ENCODE data around the gene ATP2B2. TPM values are rescaled to one million over a fixed set of nuclear protein-coding genes. Genes with fewer than 3 reads are reported as not detected.

The ATP2B2 gene
- polyA plus RNA-seq, 3 donors = not detected

DNA sequence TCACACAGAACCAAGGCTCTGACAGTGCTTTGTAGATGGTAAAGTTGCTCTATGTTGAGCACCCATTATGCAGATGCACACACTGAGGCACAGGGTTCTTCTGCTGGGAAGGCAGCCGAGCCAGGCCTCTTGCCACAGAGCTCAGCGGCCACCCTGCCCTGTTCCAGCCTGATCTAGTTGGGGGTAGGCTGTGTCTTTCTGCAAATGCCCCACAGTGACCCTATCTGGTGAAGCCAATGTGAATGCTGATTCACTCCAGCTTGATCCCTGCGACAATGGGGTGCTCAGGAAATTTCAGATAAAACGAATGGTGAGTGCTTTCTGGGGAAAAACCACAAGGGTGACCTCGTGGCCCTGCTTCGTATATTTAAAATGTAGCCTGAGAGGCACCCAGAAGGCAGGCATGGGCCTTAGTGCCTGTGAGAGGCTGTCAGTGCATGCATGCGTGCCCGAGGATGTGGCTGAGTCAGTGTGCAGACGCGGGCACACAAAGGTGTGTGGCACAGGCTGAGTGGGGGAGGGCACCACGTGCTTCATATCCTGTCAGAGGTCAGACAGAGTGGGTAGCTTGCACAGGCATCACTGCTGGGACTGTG, 85.7 kb downstream of the ATP2B2 start:
- no peak overlapping the region for H3K27ac Mint-ChIP-seq
- Histone ChIP-seq H2AFZ (ENCODE audit: insufficient read depth, low read depth, low read length, poor library complexity, severe bottlenecking) (no peak overlapping the region), H3K4me1 (ENCODE audit: control insufficient read depth in 1 of 2, insufficient read depth in 2 of 2, low read length in 2 of 2) (no peaks in the 10 kb centered on the region), H3K27me3 (ENCODE audit: control insufficient read depth in 2 of 2, insufficient read depth in 2 of 2, low read length in 2 of 2) (no peaks in the 10 kb centered on the region), H4K20me1 (ENCODE audit: insufficient read depth, low read length) (no peaks in the 10 kb centered on the region), H3K9me3 (replicated peaks in 1 of 2; ENCODE audit: control insufficient read depth in 1 of 2, insufficient read depth in 1 of 2, low read length in 2 of 2) (no peaks in the 10 kb centered on the region), H3K4me3 (replicated peaks in 1 of 3; ENCODE audit: low read depth in 2 of 3, low read length in 3 of 3) (no peak overlapping the region), H3K4me2 (replicated peaks; ENCODE audit: extremely low read depth, low read length, poor library complexity, severe bottlenecking) (no peak overlapping the region), H3K36me3 (replicated peaks in 1 of 2; ENCODE audit: control insufficient read depth in 1 of 2, insufficient read depth in 2 of 2, low read length in 2 of 2) (no peaks in the 10 kb centered on the region), H3K27ac (ENCODE audit: low read depth in 1 of 2, low read length in 2 of 2) (no peak overlapping the region), H3K79me2 (ENCODE audit: insufficient read depth, low read length) (no peaks in the 10 kb centered on the region), H3K9ac (ENCODE audit: insufficient read depth, low read length, poor library complexity, severe bottlenecking) (no peak overlapping the region)
- TF ChIP-seq, protein P1, sequence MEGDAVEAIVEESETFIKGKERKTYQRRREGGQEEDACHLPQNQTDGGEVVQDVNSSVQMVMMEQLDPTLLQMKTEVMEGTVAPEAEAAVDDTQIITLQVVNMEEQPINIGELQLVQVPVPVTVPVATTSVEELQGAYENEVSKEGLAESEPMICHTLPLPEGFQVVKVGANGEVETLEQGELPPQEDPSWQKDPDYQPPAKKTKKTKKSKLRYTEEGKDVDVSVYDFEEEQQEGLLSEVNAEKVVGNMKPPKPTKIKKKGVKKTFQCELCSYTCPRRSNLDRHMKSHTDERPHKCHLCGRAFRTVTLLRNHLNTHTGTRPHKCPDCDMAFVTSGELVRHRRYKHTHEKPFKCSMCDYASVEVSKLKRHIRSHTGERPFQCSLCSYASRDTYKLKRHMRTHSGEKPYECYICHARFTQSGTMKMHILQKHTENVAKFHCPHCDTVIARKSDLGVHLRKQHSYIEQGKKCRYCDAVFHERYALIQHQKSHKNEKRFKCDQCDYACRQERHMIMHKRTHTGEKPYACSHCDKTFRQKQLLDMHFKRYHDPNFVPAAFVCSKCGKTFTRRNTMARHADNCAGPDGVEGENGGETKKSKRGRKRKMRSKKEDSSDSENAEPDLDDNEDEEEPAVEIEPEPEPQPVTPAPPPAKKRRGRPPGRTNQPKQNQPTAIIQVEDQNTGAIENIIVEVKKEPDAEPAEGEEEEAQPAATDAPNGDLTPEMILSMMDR (IDR thresholded peaks at IDR 0.05) = no peak
- H3K36me3 Mint-ChIP-seq = no peaks in the 10 kb centered on the region
- no peaks in the 10 kb centered on the region for H3K9me3 Mint-ChIP-seq
- H3K4me3 Mint-ChIP-seq = peak overlapping the region in 1 of 2 donors; percentile 16
- WGBS (ENCODE audit: insufficient coverage) = 73% methylated on average over 10 of the region's 11 CpGs
- DNase-seq = no peak
- H3K4me1 Mint-ChIP-seq = no peaks in the 10 kb centered on the region
- intact Hi-C loops (cut with micrococcal nuclease) = no loop called here
- peaks cover 10 to 21% (median 13%) of the 10 kb centered on the region in 3 donors for H3K27me3 Mint-ChIP-seq (ENCODE audit: low read depth in 3 of 3)

DNA sequence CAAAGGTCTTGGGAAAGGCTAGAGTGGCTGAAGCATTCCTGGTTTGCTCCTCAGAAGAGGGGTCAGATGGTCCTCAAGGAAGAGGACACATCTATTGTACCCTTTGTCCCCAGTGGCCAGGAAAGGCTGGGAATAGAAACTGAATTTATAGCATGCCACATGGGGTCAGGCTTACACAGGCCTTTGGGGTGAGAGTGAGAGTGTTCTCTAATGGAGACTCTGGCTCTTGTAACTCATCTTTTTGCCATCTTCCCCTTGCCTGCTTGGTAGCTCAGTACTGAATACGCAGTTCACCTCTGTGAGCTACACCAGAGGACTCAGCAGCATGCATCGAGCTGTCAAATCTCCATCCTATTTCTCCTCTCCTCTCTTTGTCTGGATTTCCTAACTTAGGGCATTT, 87.5 kb downstream of the ATP2B2 start:
- Mint-ChIP-seq H3K27me3 (ENCODE audit: low read depth in 3 of 3) (peaks cover 11 to 15% (median 13%) of the 10 kb centered on the region in 3 donors), H3K4me3 (no peak overlapping the region), H3K9me3 (no peaks in the 10 kb centered on the region), H3K4me1 (no peaks in the 10 kb centered on the region), H3K36me3 (no peaks in the 10 kb centered on the region), H3K27ac (no peak overlapping the region)
- Histone ChIP-seq H3K27me3 (ENCODE audit: control insufficient read depth in 2 of 2, insufficient read depth in 2 of 2, low read length in 2 of 2) (no peaks in the 10 kb centered on the region), H2AFZ (ENCODE audit: insufficient read depth, low read depth, low read length, poor library complexity, severe bottlenecking) (no peak overlapping the region), H3K27ac (ENCODE audit: low read depth in 1 of 2, low read length in 2 of 2) (no peak overlapping the region), H3K79me2 (ENCODE audit: insufficient read depth, low read length) (no peaks in the 10 kb centered on the region), H3K9me3 (replicated peaks in 1 of 2; ENCODE audit: control insufficient read depth in 1 of 2, insufficient read depth in 1 of 2, low read length in 2 of 2) (no peaks in the 10 kb centered on the region), H3K36me3 (replicated peaks in 1 of 2; ENCODE audit: control insufficient read depth in 1 of 2, insufficient read depth in 2 of 2, low read length in 2 of 2) (no peaks in the 10 kb centered on the region), H4K20me1 (ENCODE audit: insufficient read depth, low read length) (no peaks in the 10 kb centered on the region), H3K4me2 (replicated peaks; ENCODE audit: extremely low read depth, low read length, poor library complexity, severe bottlenecking) (no peak overlapping the region), H3K4me3 (replicated peaks in 1 of 3; ENCODE audit: low read depth in 2 of 3, low read length in 3 of 3) (no peak overlapping the region), H3K4me1 (ENCODE audit: control insufficient read depth in 1 of 2, insufficient read depth in 2 of 2, low read length in 2 of 2) (no peaks in the 10 kb centered on the region), H3K9ac (ENCODE audit: insufficient read depth, low read length, poor library complexity, severe bottlenecking) (no peak overlapping the region)
- DNase-seq = no peak
- TF ChIP-seq, protein P1 (IDR thresholded peaks at IDR 0.05) = no peak
- intact Hi-C loops (cut with micrococcal nuclease) = no loop called here
- no CpG with 5 or more reads among the region's 2 CpGs for WGBS (ENCODE audit: insufficient coverage)
